ENCODE data around the gene DIPK1A. TPM values are rescaled to one million over a fixed set of nuclear protein-coding genes. Genes with fewer than 3 reads are reported as not detected.

The DIPK1A gene
- total RNA-seq, 1 experiment from 2014 or later = 25.7 TPM

DNA sequence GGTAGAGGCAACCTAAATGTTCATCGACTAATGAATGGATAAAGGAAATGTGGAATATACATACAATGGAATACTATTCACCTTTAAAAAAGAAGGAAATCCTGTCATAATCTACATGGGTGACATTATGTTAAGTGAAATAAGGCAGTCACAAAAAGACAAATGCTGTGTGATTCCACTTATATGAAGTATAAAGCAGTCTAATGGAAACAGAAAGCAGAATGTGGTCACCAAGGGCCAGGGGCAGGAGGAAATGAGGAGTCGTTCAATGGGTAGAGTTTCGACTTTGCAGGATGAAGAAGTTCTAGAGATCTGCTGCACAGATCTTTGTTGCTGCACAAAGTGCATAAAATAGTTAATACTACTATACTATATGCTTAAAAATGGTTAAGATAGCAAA is 7.8 kb downstream of the DIPK1A start:
- DNase-seq (ENCODE audit: low spot score) = no peak

DNA sequence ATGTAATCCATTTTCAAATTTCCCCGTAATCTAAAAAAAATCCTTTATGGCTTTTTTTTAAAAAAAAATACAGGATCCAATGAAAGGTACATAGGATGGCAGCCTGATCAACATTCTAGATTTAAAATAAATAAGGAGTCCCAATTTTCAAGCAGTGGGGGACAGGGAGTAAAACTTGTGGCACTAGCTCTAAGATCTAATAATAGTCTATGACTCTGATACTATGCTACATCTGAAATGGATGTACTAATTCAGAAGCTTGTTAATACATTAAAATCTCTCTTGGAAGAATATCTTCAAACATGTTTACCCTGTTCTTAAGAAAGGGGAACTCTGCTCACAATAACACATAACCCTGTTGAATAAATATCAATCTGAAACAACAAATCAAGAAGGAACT is 8.5 kb downstream of the DIPK1A start:
- no peak for DNase-seq (ENCODE audit: low spot score)

DNA sequence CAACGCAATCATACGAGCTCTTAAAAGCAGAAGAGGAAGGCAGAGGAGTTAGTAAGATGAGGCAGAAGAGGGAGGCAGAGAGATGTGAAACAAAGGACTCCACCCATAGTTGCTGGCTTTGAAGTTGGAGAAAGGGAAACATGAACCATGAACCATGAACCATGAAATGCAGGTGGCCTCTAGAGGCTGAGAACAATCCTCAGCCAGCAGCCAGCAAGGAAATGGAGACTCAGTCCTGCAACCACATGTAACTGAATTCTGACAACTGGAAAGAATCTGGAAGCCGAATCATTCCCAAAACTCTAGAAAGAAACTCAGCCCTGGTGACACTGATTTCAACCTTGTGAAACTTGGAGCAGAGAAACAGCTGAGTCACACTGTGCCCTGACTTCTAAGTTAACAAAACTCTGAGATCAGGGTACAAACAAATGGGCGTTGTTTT is 10.1 kb downstream of the DIPK1A start:
- peak; percentile 52 for DNase-seq (ENCODE audit: low spot score)

DNA sequence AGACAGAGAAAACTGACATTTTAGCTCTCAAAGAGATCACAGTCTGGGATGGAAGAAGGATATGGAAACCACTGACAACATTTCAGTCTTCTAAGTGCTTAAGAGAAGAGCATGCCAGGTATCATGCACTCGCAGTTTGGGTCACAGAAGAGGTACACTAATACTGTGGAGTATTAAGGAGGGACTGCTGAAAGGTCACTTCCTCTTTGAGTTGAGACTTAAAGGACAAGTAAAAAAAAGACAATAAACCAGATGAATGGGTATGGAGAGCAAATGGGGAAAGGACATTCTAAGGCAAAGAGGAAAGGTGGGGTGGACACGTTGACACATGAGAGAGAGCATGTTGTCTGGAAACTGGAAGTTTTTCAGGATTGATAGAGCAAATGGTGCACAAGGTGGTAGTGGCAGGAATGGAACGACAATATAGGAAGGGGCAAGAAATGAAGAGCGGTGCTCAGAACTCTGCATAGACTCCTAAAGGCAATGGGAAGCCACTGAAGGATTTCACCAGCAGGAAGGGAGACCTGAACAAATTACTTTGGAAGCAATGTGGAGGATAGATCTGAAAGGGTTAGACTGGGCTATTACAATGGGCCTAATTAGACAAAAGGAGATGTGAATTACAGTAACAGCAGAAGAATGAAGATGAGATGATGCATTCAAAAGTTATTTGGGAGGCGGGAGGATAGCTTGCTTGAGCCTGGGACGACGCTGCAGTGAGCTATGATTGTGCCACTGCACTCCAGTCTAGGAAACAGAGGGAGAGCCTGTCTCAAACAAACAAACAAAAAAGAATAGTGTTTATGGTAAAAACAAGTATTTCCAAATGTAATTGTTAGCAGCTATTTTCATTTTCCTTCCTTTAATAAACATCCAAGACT is 11.1 kb downstream of the DIPK1A start:
- DNase-seq (ENCODE audit: low spot score) = peak; percentile 12

DNA sequence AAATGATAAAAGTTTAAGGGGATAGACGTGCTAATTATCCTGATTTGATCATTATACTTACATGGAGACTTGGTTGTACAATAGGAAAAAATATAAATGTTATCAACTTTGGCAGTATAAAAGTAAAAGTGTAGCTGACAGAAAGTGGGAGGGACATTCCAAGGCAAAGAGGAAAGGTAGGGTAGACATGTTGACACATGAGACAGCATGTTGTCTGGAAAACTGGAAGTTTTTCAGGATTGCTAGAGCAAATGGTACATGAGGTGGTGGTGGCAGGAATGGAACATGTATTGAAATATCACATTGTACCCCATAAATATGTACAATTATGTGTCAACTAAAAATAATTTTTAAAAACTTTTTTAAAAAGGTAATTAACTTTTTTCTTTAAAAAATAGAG is 13.2 kb downstream of the DIPK1A start:
- DNase-seq (ENCODE audit: low spot score) = no peak

DNA sequence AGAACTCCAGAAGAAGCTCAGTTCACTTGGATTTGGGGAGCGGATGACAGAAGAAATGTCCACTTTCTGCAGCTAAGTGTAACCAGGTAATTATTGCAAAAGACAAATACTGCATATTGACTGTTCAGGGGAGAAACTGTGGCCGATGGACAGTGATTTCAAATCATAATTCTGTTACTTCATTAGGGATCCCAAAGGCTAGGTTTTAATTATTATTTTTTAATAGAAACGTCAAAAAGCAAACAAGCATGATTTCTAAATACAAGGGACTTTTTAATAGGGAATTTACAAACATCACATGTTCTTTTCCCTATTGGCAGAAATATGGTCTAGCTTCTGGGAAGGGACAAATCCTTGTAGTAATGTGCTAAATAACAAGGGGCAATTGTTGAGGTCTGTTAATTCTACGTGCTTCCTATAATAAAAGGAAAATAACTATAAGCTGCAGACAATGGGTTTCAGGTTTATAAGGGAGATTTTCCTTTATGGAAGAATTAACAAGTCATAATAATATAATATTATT is 15.5 kb downstream of the DIPK1A start:
- no peak for DNase-seq (ENCODE audit: low spot score)

DNA sequence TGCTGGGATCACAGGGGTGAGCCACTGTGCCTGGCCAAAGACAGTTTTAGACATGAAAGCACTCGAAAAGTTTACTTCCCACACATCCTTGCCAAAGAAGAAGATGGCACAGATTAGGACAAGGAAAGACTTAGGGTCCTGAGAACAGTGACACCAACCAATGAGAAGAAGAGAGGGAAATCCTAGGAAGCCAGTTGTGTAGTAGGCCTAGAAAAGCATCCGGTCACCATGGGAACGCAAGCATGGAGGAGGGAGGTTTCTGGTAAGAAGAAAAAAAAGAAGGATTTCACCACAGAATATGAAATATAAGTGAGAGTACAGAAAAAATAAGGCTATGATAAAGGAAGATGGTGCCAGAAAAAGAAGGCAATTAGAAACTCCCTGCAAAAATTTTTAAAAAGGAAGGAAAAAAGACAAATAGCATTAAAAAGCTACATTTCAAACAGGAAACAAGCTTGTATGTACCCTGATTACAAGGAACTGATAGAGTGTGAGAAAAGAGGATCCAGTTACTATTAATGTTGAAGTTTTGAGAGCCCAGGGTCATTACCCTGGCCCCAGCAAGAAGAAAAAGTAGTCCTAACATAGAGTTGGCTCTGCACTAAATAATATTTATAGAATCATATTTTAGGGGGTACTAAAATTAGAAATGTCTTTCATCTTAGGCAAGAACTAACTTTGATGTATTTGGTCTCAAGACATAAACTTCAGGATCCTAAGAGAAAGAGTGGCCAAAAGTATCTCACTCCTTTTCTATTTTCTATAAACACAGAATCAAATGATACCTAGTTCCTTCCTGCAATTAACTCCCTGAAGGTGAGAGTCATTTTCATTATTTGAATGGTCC is 16.1 kb downstream of the DIPK1A start:
- DNase-seq (ENCODE audit: low spot score) = no peak

DNA sequence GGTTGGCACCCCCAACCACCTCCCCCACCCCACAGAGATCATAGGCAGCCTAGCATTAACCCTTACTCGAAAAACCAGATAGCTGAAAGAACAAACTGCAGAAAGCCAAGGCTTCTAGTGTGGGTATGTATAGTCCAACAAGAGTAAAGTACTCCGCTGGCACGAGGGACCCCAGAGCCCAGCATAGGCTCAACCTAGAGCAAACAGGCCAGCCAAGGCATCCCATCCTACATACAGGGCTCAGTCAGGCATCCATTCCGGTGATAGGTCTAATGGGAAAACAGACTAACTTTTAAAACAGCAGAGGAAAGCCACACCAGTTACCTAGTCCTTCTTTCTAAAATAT is 17.8 kb downstream of the DIPK1A start:
- no peak for DNase-seq (ENCODE audit: low spot score)

DNA sequence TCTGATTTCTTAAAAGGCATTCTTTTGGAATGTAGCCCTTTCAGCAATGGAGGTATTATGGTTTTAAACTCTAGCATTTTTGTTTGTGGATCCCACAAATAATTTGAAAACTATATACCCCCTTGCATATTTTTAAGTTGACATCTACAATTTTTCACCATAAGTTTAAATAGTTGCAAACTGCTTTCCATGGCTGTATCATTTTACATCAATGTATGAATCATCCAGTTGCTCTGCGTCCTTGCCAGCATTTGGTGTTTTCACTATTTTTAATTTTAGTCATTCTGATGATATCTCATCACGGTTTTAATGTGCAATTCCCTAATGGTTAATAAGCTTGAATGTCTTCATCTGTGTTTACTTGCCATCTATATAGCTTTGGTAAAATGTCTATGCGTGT is 20.7 kb downstream of the DIPK1A start:
- DNase-seq (ENCODE audit: low spot score) = no peak

DNA sequence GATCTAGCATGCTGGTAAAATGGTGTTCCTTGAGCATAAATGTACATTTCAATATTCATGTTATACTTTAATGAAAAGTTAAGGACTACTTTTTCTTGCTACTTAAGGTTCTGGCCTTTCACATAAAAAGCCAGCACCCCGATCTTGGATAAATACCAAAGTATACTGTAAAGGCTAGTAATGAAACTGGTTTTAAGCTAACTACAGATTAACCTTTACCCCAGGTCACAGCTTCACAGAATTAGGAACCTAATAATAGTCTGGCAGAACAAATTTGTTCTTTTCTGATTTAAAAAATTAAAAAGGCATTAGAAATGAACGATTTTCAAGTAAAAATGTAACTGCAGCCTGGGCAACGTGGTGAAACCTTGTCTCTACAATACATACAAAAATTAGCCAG is 23.5 kb downstream of the DIPK1A start:
- DNase-seq (ENCODE audit: low spot score) = no peak

DNA sequence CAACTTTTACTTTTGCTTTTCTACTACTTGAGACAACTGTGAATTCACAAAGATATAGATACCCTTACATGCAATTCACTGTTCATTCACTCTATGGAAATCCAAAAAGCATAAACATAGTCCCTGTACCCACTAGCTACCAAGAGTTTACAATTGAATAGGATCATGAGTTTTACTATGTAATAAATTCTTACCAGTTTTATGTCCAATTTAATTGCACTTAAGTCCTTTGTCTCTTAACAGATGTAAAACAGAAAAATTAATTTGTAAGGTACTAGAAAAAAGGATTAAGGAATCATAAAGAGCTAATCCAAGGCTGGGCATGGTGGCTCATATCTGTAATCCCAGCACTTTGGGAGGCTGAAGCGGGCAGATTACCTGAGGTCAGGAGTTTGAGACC is 24.4 kb downstream of the DIPK1A start:
- no peak for DNase-seq (ENCODE audit: low spot score)

DNA sequence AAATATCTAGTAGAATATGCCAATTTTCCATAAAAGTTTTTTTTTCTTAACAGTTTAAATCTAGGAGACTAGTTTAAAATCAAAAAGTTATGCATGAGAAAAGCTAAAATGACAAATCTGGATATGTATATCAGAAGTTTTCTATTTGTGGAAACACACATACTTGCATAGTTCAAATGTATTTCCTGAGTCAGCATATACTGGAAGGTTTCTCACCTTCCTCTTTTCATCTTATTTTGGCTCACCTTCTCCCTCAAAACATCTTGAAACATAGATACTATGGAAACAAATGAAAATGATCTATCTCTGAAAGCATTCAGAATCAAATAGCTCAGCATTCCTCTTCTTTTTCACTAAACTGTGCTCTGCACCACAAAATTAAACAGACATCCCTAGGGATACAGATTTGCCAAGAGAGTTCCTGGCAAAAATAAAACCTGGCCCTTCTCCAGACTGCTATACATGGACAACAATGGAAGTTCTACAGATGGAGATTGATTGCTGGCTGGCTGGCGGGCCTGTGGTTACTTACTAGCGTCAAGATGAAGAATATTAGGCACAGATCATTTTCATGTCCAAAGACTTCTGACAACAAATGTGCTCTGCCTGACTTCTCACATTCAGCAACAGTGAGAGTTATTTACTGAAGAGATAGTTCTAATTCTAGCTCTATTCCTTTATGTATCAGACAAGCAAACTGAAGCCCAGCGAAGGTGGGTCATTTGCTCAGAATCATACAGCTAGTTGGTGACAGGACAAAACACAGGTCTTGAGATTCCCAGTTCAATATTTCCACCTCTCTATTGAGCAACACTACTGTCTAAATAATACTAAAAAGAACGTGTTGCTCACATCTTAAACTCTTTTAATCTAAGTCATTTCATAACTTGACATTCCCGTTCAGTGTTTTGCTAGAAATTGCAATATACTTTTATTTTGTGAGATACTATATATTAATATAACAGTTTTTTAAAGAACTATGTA is 26.6 kb downstream of the DIPK1A start:
- DNase-seq (ENCODE audit: low spot score) = peak; percentile 55

DNA sequence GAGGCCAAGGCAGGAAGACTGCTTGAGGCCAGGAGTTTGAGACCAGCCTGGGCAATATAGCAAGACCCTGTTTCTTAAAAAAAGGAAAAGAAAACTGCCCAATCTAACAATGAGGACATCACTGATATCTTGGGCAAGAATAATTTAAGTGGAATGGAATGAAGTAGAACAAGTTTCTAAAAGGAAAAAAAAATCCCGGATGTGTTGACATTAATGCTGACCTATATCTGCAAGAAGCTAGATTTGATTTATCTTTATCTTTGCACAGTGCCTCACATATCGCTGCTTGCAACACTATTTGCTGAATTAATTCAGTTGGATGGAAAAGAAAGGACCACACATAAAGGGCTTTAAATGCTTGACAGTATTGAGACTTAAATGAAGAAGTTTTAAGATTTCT is 27.8 kb downstream of the DIPK1A start:
- DNase-seq (ENCODE audit: low spot score) = no peak

DNA sequence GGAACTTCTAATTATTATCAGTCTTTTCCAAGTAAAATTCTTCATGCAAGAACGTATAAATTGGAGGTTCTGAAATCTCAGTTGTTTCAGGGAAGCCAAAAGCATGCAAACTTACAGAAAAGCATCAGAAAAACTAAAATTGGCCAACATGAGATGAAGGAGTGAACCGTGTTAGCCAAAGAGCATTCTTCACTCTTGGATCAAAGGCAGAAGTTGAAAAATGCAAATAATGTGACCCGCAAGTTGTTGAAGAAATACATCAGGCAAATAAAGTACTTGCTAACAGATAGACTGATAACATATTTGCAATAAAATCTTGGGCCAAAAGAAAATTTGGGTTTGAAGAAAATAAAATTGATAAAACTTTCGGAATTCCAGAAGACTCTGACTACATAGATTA is 29.6 kb downstream of the DIPK1A start:
- no peak for DNase-seq (ENCODE audit: low spot score)

DNA sequence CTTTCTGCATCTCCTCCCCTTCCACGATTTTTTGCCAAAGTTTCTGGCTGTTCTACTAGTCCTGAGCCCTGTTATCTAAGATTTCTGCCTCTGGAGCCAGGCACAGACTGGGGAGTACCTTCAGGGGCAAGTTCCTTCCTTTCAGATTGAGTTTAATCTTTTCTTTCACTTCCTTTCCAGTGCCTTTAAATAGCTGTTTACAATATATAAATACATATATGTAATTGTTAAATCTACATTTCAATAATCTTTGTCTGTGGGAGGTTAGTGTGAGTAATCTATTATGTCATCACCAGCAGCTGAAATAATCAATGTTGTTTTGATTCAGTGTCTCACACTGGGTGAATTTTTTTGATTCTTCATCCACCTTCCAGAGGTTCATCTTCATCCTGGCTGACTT is 31.8 kb downstream of the DIPK1A start:
- DNase-seq (ENCODE audit: low spot score) = no peak

DNA sequence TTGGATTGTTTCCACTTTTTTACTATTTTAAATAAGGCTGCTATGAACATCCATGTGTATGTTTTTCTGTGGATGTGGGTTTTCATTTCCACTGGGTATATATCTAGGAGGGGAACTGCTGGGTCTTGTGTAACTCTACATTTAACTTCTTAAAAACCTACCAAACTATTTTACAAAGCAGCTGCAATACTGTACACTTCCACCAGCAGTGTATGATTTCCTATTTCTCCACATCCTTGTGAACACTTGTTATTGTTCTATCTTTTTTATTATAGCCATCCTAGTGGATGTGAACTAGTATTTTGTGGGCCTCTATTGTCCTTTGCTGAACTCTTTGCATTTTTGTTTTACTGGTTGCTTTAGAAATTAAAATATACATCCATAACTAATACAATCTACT is 33.4 kb downstream of the DIPK1A start:
- DNase-seq (ENCODE audit: low spot score) = no peak

DNA sequence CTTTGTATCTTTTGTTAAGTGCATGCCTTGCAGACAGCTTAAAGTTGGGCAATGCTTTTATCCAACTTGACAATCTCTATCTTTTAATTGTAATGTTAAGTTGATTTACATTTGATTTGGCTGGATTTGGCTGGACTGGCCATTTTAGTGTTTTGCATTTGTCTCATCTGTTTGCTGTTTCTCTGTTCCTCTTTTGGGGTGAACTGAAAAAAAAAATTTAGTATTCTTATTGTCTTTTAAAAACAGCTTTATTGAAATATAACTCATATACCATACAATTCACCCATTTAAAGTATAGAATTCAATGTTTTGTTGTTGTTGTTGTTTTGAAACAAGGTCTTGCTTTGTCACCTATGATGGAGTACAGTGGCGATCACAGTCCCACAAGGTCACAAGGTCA is 34.4 kb downstream of the DIPK1A start:
- DNase-seq (ENCODE audit: low spot score) = no peak

DNA sequence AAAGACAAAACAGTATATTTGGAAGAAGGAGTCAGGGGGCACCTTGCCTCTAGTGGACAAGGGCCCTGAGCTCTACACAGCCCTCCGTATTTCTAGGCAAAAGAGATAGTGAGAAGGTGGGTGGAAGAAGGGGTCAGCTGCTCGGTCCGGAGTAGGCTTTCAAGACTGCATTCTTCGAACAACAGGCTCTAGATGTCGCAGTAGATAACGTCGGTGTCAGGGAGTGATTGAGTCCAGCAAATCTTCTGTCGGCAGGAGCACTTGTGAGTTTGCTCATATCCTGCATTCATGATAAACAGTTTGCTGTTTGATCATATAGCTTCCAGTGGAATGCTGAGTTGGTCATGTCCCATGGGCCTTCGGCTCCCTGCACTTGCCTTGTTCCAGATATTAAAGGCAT is 36.8 kb downstream of the DIPK1A start:
- DNase-seq (ENCODE audit: low spot score) = no peak

DNA sequence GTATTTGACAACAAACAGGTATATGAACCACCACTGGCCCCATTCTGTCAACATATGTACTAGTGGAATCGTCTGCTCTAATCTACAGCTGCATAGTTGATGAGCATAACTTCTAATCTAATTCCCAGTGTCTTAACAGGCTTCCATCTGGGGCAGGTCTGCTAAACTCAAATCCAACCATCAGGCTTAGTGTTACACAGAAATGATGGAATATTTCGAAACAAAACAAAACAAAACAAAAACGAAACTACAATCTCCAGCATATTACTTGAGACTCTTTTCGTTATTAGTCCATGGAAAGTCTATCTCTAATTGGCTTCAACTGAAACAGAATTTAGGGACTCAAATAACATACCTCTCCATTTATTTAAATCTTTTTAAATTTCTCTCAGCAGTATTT is 37.6 kb downstream of the DIPK1A start:
- DNase-seq (ENCODE audit: low spot score) = peak; percentile 17

DNA sequence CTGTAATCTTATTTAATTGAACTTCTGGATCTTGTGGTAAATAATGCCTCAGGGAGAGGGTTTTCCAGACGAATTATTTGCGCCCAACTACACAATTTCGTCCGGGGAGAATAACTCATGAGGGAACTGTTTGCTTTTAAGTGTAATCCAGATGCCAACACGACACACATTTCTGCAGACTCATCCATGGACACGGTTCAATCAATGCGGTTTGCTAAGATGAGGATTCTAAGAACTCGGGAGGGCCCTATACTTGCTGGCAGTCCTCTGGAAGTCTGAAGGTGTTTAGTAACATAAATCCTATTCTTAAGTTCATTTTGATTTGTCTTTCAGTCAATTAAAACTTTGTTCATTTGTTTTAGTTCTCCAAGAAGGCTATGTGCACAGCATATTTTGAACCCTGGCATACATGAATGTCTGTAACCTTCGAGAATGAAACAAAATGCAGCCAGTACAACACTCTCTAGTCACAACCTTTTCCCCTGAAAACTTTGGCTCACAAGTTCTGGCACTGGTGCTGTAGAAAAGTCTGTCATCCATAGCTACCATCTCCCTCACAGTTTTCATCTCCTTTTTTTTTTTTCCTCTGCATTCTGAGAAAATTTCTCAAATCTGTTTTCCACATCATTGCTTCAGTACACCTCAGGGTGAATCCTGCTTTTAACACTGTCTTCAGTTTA is 38.8 kb downstream of the DIPK1A start:
- peak; percentile 72 for DNase-seq (ENCODE audit: low spot score)
